Spleen (tissue), 11 donors: ENCODE results near the gene RYR1. TPM values are rescaled to one million over a fixed set of nuclear protein-coding genes. Genes with fewer than 3 reads are reported as not detected.
"Not testable (repeated sequence)": the region's sequence is repeated elsewhere in the genome, so short reads cannot be mapped to it uniquely, and the experiment has no call there.

Experiments used
- DNase-seq: peaks from one replicate; pipeline ENCODE4 v3.0.0-alpha.2; 2020
- H3K27ac ChIP-seq, 8 donors: fragments of 200-600 bp; sonication (generic) in 7 of 8; 1 replicate in 4 of 8; 2 replicates in 4 of 8; pipeline versions ENCODE4 v1.5.0 to v1.8.0; 2016 to 2021; ENCODE audit warnings: inconsistent platforms in 4 of 8, mild to moderate bottlenecking in 4 of 8, moderate library complexity in 1 of 8
- H3K27me3 ChIP-seq, 7 donors: fragments of 200-600 bp; sonication (generic) in 6 of 7; replicated peaks in 1 of 7; 1 replicate in 4 of 7; 2 replicates in 3 of 7; pipeline versions ENCODE4 v1.5.0 to v1.8.0; 2016 to 2021; ENCODE audit warnings: inconsistent platforms in 3 of 7, mild to moderate bottlenecking in 1 of 7
- H3K36me3 ChIP-seq, 6 donors: fragments of 200-600 bp; sonication (generic) in 5 of 6; 1 replicate in 4 of 6; 2 replicates in 2 of 6; pipeline versions ENCODE4 v1.5.0 to v1.8.0; 2016 to 2021; ENCODE audit warnings: inconsistent platforms in 2 of 6
- H3K4me1 ChIP-seq, 6 donors: fragments of 200-600 bp; sonication (generic) in 5 of 6; 1 replicate in 3 of 6; 2 replicates in 3 of 6; pipeline versions ENCODE4 v1.5.0 to v1.8.0; 2016 to 2021; ENCODE audit warnings: inconsistent platforms in 3 of 6
- H3K4me3 ChIP-seq, 8 donors: fragments of 200-600 bp; sonication (generic) in 7 of 8; 1 replicate in 4 of 8; 2 replicates in 4 of 8; pipeline versions ENCODE4 v1.5.0 to v1.8.0; 2016 to 2021; ENCODE audit warnings: inconsistent platforms in 4 of 8, mild to moderate bottlenecking in 4 of 8, moderate library complexity in 2 of 8
- H3K9me3 ChIP-seq, 8 donors: fragments of 200-600 bp; sonication (generic) in 7 of 8; 1 replicate in 4 of 8; 2 replicates in 4 of 8; pipeline versions ENCODE4 v1.5.0 to v1.8.0; 2016 to 2021; ENCODE audit warnings: inconsistent platforms in 4 of 8
- CTCF ChIP-seq, 11 experiments: fragments of 200-600 bp in 7 of 11; fragments of 450-650 bp in 4 of 11; sonication (generic) in 4 of 11; IDR thresholded peaks in 8 of 11; conservative IDR thresholded peaks in 3 of 11; 1 replicate in 7 of 11; 2 replicates in 4 of 11; pipeline versions ENCODE4 v1.4.0 to v1.8.0; 2016 to 2021; ENCODE audit warnings: antibody characterized with exemption in 11 of 11, inconsistent platforms in 4 of 11, mild to moderate bottlenecking in 1 of 11
- POLR2A ChIP-seq, 3 donors: fragments of 450-650 bp; IDR thresholded peaks; one replicate each; pipeline ENCODE4 v1.5.1; 2017; ENCODE audit warnings: antibody characterized with exemption in 3 of 3, mild to moderate bottlenecking in 1 of 3
- POLR2AphosphoS5 ChIP-seq, 3 donors: sonication (generic); formaldehyde crosslinking; IDR thresholded peaks; one replicate each; pipeline ENCODE4 v1.5.1; 2017; ENCODE audit warnings: antibody characterized with exemption in 3 of 3
- WGBS, 5 donors: extraction: QIAGEN DNeasy Blood & Tissue Kit in 3 of 5; methylation state at CpG; one replicate each; pipeline versions ENCODE4 v1.1.5 to v1.1.7; 2013 to 2018; 5-methylcytosine and 5-hydroxymethylcytosine counted together
- intact Hi-C: fragments of 100-400 bp; cut with DNase I; formaldehyde crosslinking; loops from one replicate; pipeline ENCODE4 v1.15.0; 2023; ENCODE audit warnings: low total_unique reads
- polyA plus RNA-seq, 3 donors: library from polyadenylated mRNA; stranded (reverse); fragments of 200-250 nt; gene quantifications; one replicate each; pipeline ENCODE4 v1.2.1, GENCODE V29; 2013
- total RNA-seq, 7 donors: library from RNA; depleted of rRNA in 3 of 7; stranded (reverse); fragments of >200 nt in 3 of 7; fragmentation: NEBNext Ultra II Directional in 4 of 7; extraction: Animal tissue kit (Norgen Biotek cat#: 25700) in 4 of 7; gene quantifications; one replicate each; pipeline versions ENCODE4 v1.1.0 to v1.2.1, GENCODE V29; 2016 to 2021
- donor health status: healthy with polysubstance abuse.
- donor health status: DM: no; HTN: no; CAD: no; lungs with moderate emphysema.
- donor health status: DM: no; HTN: no; CAD: no.
- donor health status: Bipolar disorder and iron deficiency.
- donor health status: healthy.
- donor health status: DM: no; HTN: no; CAD: no.
- donor health status: DM: yes; HTN: yes; CAD: no.

Gene RYR1
- total and polyA plus RNA-seq, 10 donors: 0.32 to 3.2 (median 1.3) TPM

- H3K4me1 ChIP-seq: peaks cover 0 to 6% (median 0%) of the 10 kb centered on the region in 6 donors
- H3K27ac ChIP-seq: no peak overlapping the region
- no peaks in the 10 kb centered on the region for H3K36me3 ChIP-seq
- no peak for TF ChIP-seq POLR2AphosphoS5 (IDR thresholded peaks at IDR 0.05)
- 76 to 87% (median 81%) methylated on average over 9 of the region's 9 CpGs for WGBS, 5 donors
- intact Hi-C loops: no loop called here
- H3K27me3 ChIP-seq: peaks cover 0 to 30% (median 0%) of the 10 kb centered on the region in 7 donors
- H3K9me3 ChIP-seq: peaks cover 0 to 15% (median 8%) of the 10 kb centered on the region in 8 donors
- H3K4me3 ChIP-seq: no peak overlapping the region
- no peak for DNase-seq
Observed at GRCh38 chr19:38488776-38489481, 55.4 kb downstream of the RYR1 start.

GRCh38 chr19:38490861-38491260 is 57.4 kb downstream of the RYR1 start:
- Histone ChIP-seq H3K36me3 (no peaks in the 10 kb centered on the region), H3K9me3 (peaks cover 0 to 15% (median 8%) of the 10 kb centered on the region in 8 donors), H3K4me3 (no peak overlapping the region), H3K27ac (no peak overlapping the region), H3K27me3 (peaks cover 0 to 23% (median 0%) of the 10 kb centered on the region in 7 donors), H3K4me1 (peaks cover 0 to 6% (median 0%) of the 10 kb centered on the region in 6 donors)
- intact Hi-C loops: no loop called here
- DNase-seq: no peak
- WGBS, 5 donors: 89 to 95% (median 92%) methylated on average over 2 of the region's 2 CpGs
- TF ChIP-seq POLR2A (IDR thresholded peaks at IDR 0.05) (no peak), POLR2AphosphoS5 (IDR thresholded peaks at IDR 0.05) (no peak), CTCF (IDR thresholded peaks at IDR 0.05 in 8 of 11, conservative IDR thresholded peaks at IDR 0.05 in 3 of 11) (no peak)

- no peak overlapping the region for H3K4me3 ChIP-seq
- peaks cover 0 to 15% (median 8%) of the 10 kb centered on the region in 8 donors for H3K9me3 ChIP-seq
- 56 to 65% (median 58%) methylated on average over 8 to 9 of the region's 9 CpGs for WGBS, 5 donors
- H3K4me1 ChIP-seq: peaks cover 0 to 6% (median 0%) of the 10 kb centered on the region in 6 donors
- peaks cover 0 to 22% (median 0%) of the 10 kb centered on the region in 7 donors for H3K27me3 ChIP-seq
- H3K36me3 ChIP-seq: no peaks in the 10 kb centered on the region
- no peak for TF ChIP-seq POLR2AphosphoS5 (IDR thresholded peaks at IDR 0.05)
- no peak for TF ChIP-seq CTCF (IDR thresholded peaks at IDR 0.05 in 8 of 11, conservative IDR thresholded peaks at IDR 0.05 in 3 of 11)
- no peak for TF ChIP-seq POLR2A (IDR thresholded peaks at IDR 0.05)
- DNase-seq: no peak
- no peak overlapping the region for H3K27ac ChIP-seq
- intact Hi-C loops: no loop called here
Observed at GRCh38 chr19:38492181-38492813, 58.8 kb downstream of the RYR1 start.

- H3K4me1 ChIP-seq: peaks cover 0 to 6% (median 0%) of the 10 kb centered on the region in 6 donors
- WGBS, 5 donors: 83 to 92% (median 89%) methylated on average over 9 to 21 of the region's 21 CpGs
- H3K27me3 ChIP-seq: peaks cover 0 to 17% (median 0%) of the 10 kb centered on the region in 7 donors
- no peaks in the 10 kb centered on the region for H3K36me3 ChIP-seq
- intact Hi-C loops: no loop called here
- peaks cover 0 to 15% (median 8%) of the 10 kb centered on the region in 8 donors for H3K9me3 ChIP-seq
- TF ChIP-seq CTCF (IDR thresholded peaks at IDR 0.05 in 8 of 11, conservative IDR thresholded peaks at IDR 0.05 in 3 of 11) (no peak), POLR2AphosphoS5 (IDR thresholded peaks at IDR 0.05) (no peak), POLR2A (IDR thresholded peaks at IDR 0.05) (no peak)
- no peak overlapping the region for H3K27ac ChIP-seq
- no peak for DNase-seq
- no peak overlapping the region for H3K4me3 ChIP-seq
Observed at GRCh38 chr19:38494379-38494778, 60.9 kb downstream of the RYR1 start.

- Histone ChIP-seq H3K9me3 (peaks cover 0 to 15% (median 8%) of the 10 kb centered on the region in 8 donors), H3K27me3 (peaks cover 0 to 15% (median 0%) of the 10 kb centered on the region in 7 donors)
- 79 to 98% (median 93%) methylated on average over 2 of the region's 2 CpGs for WGBS, 5 donors
- H3K4me3 ChIP-seq, DNase-seq, H3K36me3 ChIP-seq, intact Hi-C loops, H3K27ac ChIP-seq, H3K4me1 ChIP-seq: not testable (repeated sequence)
Observed at GRCh38 chr19:38495375-38495774, 61.9 kb downstream of the RYR1 start.
